Liver (tissue), 9 donors: ENCODE measurements around the gene CDC42EP3. TPM values are rescaled to one million over a fixed set of nuclear protein-coding genes. Genes with fewer than 3 reads are reported as not detected.

Source experiments
- DNase-seq: peaks from one replicate; pipeline ENCODE4 v3.0.0-alpha.2; 2017; ENCODE audit warnings: low spot score
- H3K27ac ChIP-seq, 2 donors: one replicate each; pipeline ENCODE4 v1.7.0; 2013; ENCODE audit warnings: inconsistent platforms in 2 of 2, low read length in 2 of 2, control low read depth in 1 of 2, low read depth in 1 of 2, mild to moderate bottlenecking in 1 of 2
- H3K27me3 ChIP-seq, 4 donors: one replicate each; pipeline versions ENCODE4 v1.6.1 to v1.7.0; 2013; ENCODE audit warnings: low read length in 3 of 4, inconsistent platforms in 1 of 4, mild to moderate bottlenecking in 1 of 4, moderate library complexity in 1 of 4; ENCODE audit not compliant: control insufficient read depth in 4 of 4, insufficient read depth in 4 of 4
- H3K36me3 ChIP-seq, 4 donors: one replicate each; pipeline versions ENCODE4 v1.6.1 to v1.7.0; 2013; ENCODE audit warnings: low read length in 3 of 4, mild to moderate bottlenecking in 3 of 4, low read depth in 1 of 4, moderate library complexity in 1 of 4; ENCODE audit not compliant: control insufficient read depth in 4 of 4, insufficient read depth in 3 of 4
- H3K4me1 ChIP-seq, 4 donors: one replicate each; pipeline versions ENCODE4 v1.6.1 to v1.7.0; 2013; ENCODE audit warnings: low read length in 3 of 4, mild to moderate bottlenecking in 3 of 4, moderate library complexity in 1 of 4; ENCODE audit not compliant: control insufficient read depth in 4 of 4, insufficient read depth in 4 of 4
- H3K4me3 ChIP-seq, 3 donors: one replicate each; pipeline versions ENCODE4 v1.6.1 to v1.7.0; 2013; ENCODE audit warnings: low read length in 3 of 3, control low read depth in 1 of 3, low read depth in 1 of 3, mild to moderate bottlenecking in 1 of 3
- H3K9ac ChIP-seq, 2 donors: one replicate each; pipeline ENCODE4 v1.7.0; 2013; ENCODE audit warnings: low read length in 2 of 2, mild to moderate bottlenecking in 2 of 2, moderate library complexity in 2 of 2, control low read depth in 1 of 2, low read depth in 1 of 2
- H3K9me3 ChIP-seq, 4 donors: one replicate each; pipeline versions ENCODE4 v1.6.1 to v1.7.0; 2013; ENCODE audit warnings: low read length in 3 of 4; ENCODE audit not compliant: control insufficient read depth in 4 of 4
- ATF3 ChIP-seq: IDR thresholded peaks from 2 replicates; pipeline ENCODE4 v1.6.1; 2016; ENCODE audit warnings: antibody characterized with exemption
- CTCF ChIP-seq: fragments of 150-350 bp; IDR thresholded peaks from 2 replicates; pipeline ENCODE4 v1.5.1; 2017; ENCODE audit warnings: improper control_type of control experiment, low read depth, low read length; ENCODE audit not compliant: missing input control
- EGR1 ChIP-seq, 2 donors: IDR thresholded peaks; 2 replicates each; pipeline ENCODE4 v1.6.1; 2016 to 2018; ENCODE audit warnings: antibody characterized with exemption in 2 of 2, low read depth in 2 of 2
- FOXA1 ChIP-seq: IDR thresholded peaks from 2 replicates; pipeline ENCODE4 v1.6.1; 2016; ENCODE audit warnings: antibody characterized with exemption
- GABPA ChIP-seq, 2 donors: IDR thresholded peaks in 1 of 2; conservative IDR thresholded peaks in 1 of 2; 2 replicates each; pipeline ENCODE4 v1.6.1; 2016; ENCODE audit warnings: antibody characterized with exemption in 2 of 2, mild to moderate bottlenecking in 1 of 2, moderate library complexity in 1 of 2
- HNF4A ChIP-seq, 2 donors: conservative IDR thresholded peaks; 2 replicates each; pipeline ENCODE4 v1.6.1; 2016; ENCODE audit warnings: antibody characterized with exemption in 2 of 2, mild to moderate bottlenecking in 2 of 2
- JUND ChIP-seq, 2 donors: IDR thresholded peaks; 2 replicates each; pipeline ENCODE4 v1.6.1; 2016; ENCODE audit warnings: antibody characterized with exemption in 2 of 2
- MAX ChIP-seq: IDR thresholded peaks from 2 replicates; pipeline ENCODE4 v1.6.1; 2016; ENCODE audit warnings: antibody characterized with exemption
- NR2F2 ChIP-seq: IDR thresholded peaks from 2 replicates; pipeline ENCODE4 v1.6.1; 2016; ENCODE audit warnings: antibody characterized with exemption
- RAD21 ChIP-seq, 2 donors: IDR thresholded peaks; 2 replicates each; pipeline ENCODE4 v1.6.1; 2016; ENCODE audit warnings: antibody characterized with exemption in 2 of 2, mild to moderate bottlenecking in 2 of 2
- REST ChIP-seq: IDR thresholded peaks from 2 replicates; pipeline ENCODE4 v1.6.1; 2016; ENCODE audit warnings: antibody characterized with exemption, mild to moderate bottlenecking
- SP1 ChIP-seq: IDR thresholded peaks from 2 replicates; pipeline ENCODE4 v1.6.1; 2018; ENCODE audit warnings: antibody characterized with exemption, mild to moderate bottlenecking
- TAF1 ChIP-seq: conservative IDR thresholded peaks from 2 replicates; pipeline ENCODE4 v1.6.1; 2016; ENCODE audit warnings: antibody characterized with exemption, mild to moderate bottlenecking
- ZBTB33 ChIP-seq: IDR thresholded peaks from 2 replicates; pipeline ENCODE4 v1.6.1; 2016; ENCODE audit warnings: antibody characterized with exemption
- WGBS: extraction: QIAGEN DNeasy Blood & Tissue Kit; methylation state at CpG from one replicate; pipeline ENCODE4 v1.1.7; 2013; 5-methylcytosine and 5-hydroxymethylcytosine counted together
- polyA plus RNA-seq, 2 donors: library from polyadenylated mRNA; stranded (reverse) in 1 of 2; unstranded in 1 of 2; fragments of 200-250 nt in 1 of 2; fragments of >200 nt in 1 of 2; fragmentation: Nextera tagmentation in 1 of 2; extraction: Ambion mirVana in 1 of 2; gene quantifications; one replicate each; pipeline versions ENCODE4 v1.2.1 to v1.2.3, GENCODE V29; 2013 to 2015
- total RNA-seq, 2 donors: library from RNA; depleted of rRNA; stranded (reverse); fragments of >200 nt; gene quantifications; one replicate each; pipeline ENCODE4 v1.2.3, GENCODE V29; 2014
- donor health status: healthy.
- donor health status: healthy.
- donor health status: healthy.
- donor health status: healthy.
- donor health status: healthy.

The CDC42EP3 gene
- total and polyA plus RNA-seq, 4 donors, result 2.5 to 4.1 (median 3.3) TPM

GRCh38 chr2:37667704-37668103, 3.7 kb downstream of the CDC42EP3 start:
- TF ChIP-seq ZBTB33 (no peak), TAF1 (no peak), MAX (no peak), CTCF (no peak), REST (no peak), NR2F2 (no peak), ATF3 (no peak), RAD21 (IDR thresholded peaks at IDR 0.05) (no peak), SP1 (no peak), GABPA (IDR thresholded peaks at IDR 0.05 in 1 of 2, conservative IDR thresholded peaks at IDR 0.05 in 1 of 2) (no peak), EGR1 (IDR thresholded peaks at IDR 0.05; ENCODE audit: low read depth in 2 of 2) (no peak), HNF4A (conservative IDR thresholded peaks at IDR 0.05) (no peak), JUND (IDR thresholded peaks at IDR 0.05) (no peak)
- Histone ChIP-seq H3K4me3 (no peak overlapping the region), H3K27me3 (no peaks in the 10 kb centered on the region), H3K4me1 (peaks cover 0 to 16% (median 13%) of the 10 kb centered on the region in 4 donors), H3K27ac (no peak overlapping the region), H3K9me3 (no peaks in the 10 kb centered on the region), H3K9ac (no peak overlapping the region), H3K36me3 (no peaks in the 10 kb centered on the region)
- WGBS, result 94% methylated on average over 2 of the region's 2 CpGs
- no peak for DNase-seq

GRCh38 chr2:37666772-37667171, 4.7 kb downstream of the CDC42EP3 start:
- Histone ChIP-seq H3K27me3 (no peaks in the 10 kb centered on the region), H3K4me3 (no peak overlapping the region), H3K9ac (no peak overlapping the region), H3K36me3 (no peaks in the 10 kb centered on the region), H3K9me3 (no peaks in the 10 kb centered on the region), H3K4me1 (peaks cover 0 to 11% (median 9%) of the 10 kb centered on the region in 4 donors), H3K27ac (no peak overlapping the region)
- TF ChIP-seq CTCF (no peak), FOXA1 (no peak)
- WGBS, result 95% methylated on average over 2 of the region's 2 CpGs
- no peak for DNase-seq
